Esophagus muscularis mucosa (tissue), 4 donors: ENCODE results near the gene AGR3. TPM values are rescaled to one million over a fixed set of nuclear protein-coding genes. Genes with fewer than 3 reads are reported as not detected.

Source experiments
- DNase-seq: peaks from one replicate; pipeline ENCODE4 v3.0.0-alpha.2; 2017; ENCODE audit errors: extremely low spot score
- H3K27ac ChIP-seq, 4 donors: fragments of 200-600 bp; sonication (generic); replicated peaks in 1 of 4; 1 replicate in 3 of 4; 2 replicates in 1 of 4; pipeline ENCODE4 v1.5.1; 2016 to 2019; ENCODE audit warnings: mild to moderate bottlenecking in 1 of 4
- H3K27me3 ChIP-seq, 4 donors: fragments of 200-600 bp; sonication (generic); one replicate each; pipeline versions ENCODE4 v1.5.1 to v1.6.0; 2016 to 2019
- H3K36me3 ChIP-seq, 4 donors: fragments of 200-600 bp; sonication (generic); one replicate each; pipeline ENCODE4 v1.5.1; 2016 to 2019
- H3K4me1 ChIP-seq, 4 donors: fragments of 200-600 bp; sonication (generic); one replicate each; pipeline ENCODE4 v1.5.1; 2016 to 2019
- H3K4me3 ChIP-seq, 4 donors: fragments of 200-600 bp; sonication (generic); 1 replicate in 2 of 4; 2 replicates in 2 of 4; pipeline ENCODE4 v1.5.1; 2016 to 2019; ENCODE audit warnings: mild to moderate bottlenecking in 4 of 4, moderate library complexity in 1 of 4
- H3K9me3 ChIP-seq, 4 donors: fragments of 200-600 bp; sonication (generic); 1 replicate in 3 of 4; 2 replicates in 1 of 4; pipeline ENCODE4 v1.5.1; 2016 to 2019
- EP300 ChIP-seq: sonication (generic); formaldehyde crosslinking; IDR thresholded peaks from one replicate; pipeline ENCODE4 v1.6.1; 2017; ENCODE audit warnings: antibody characterized with exemption
- POLR2A ChIP-seq: fragments of 450-650 bp; IDR thresholded peaks from one replicate; pipeline ENCODE4 v1.6.1; 2017; ENCODE audit warnings: antibody characterized with exemption, moderate library complexity, mild to moderate bottlenecking, low read depth
- POLR2AphosphoS5 ChIP-seq, 2 donors: sonication (generic); formaldehyde crosslinking; IDR thresholded peaks; one replicate each; pipeline ENCODE4 v1.6.1; 2017; ENCODE audit warnings: antibody characterized with exemption in 2 of 2
- WGBS: methylation state at CpG from one replicate; pipeline ENCODE4 v1.1.5; 2018; 5-methylcytosine and 5-hydroxymethylcytosine counted together
- intact Hi-C: fragments of 100-400 bp; cut with DNase I; formaldehyde crosslinking; loops from one replicate; pipeline ENCODE4 v1.15.1; 2023
- total RNA-seq, 4 donors: library from RNA; depleted of rRNA; stranded (reverse); fragments of >200 nt; gene quantifications; one replicate each; pipeline versions ENCODE4 v1.1.0 to v1.2.1, GENCODE V29; 2016
- TF ChIP-seq, protein P1 (sequence below), 3 experiments: fragments of 200-600 bp in 2 of 3; fragments of 450-650 bp in 1 of 3; sonication (generic) in 2 of 3; IDR thresholded peaks; one replicate each; pipeline ENCODE4 v1.5.1; 2017 to 2019; ENCODE audit warnings: antibody characterized with exemption in 3 of 3, mild to moderate bottlenecking in 2 of 3, moderate library complexity in 1 of 3

AGR3 gene
- total RNA-seq = under 1 TPM in 1 of 4 donors, not detected in 3; 0.45 TPM

DNA sequence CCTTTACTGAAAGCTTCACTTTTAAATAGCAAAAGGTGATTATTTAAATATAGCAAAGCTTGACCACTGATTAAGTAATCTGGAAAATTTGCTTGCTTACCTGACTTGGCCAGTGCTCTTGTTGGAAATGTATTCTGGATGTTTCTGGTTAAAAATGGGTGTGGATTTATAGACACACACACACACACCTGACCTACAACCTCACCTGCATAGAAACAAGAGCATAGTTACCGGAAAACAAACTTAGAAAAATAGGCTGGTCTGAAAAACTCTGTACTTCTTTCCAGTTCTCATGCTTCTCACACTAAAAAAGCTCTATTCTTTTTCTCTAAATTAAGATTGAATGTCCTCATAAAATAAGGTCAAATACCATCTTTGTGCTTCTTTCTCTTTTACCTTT, at the start of gene AGR3:
AGR3 (minus strand) TSS at position 140 of the 400 bp plus-strand sequence. CDS start 3,365 bp downstream, outside the sequence.
- intact Hi-C loops = no loop called here
- no peaks in the 10 kb centered on the region for H3K27me3 ChIP-seq
- H3K4me3 ChIP-seq = no peak within 1 kb of the TSS
- no peaks in the 10 kb centered on the region for H3K36me3 ChIP-seq
- H3K9me3 ChIP-seq = no peaks in the 10 kb centered on the region
- H3K4me1 ChIP-seq = no peaks in the 10 kb centered on the region
- 77% methylated on average over 1 of the region's 1 CpG for WGBS
- no peak for DNase-seq
- no peak for TF ChIP-seq POLR2AphosphoS5 (IDR thresholded peaks at IDR 0.05)
- TF ChIP-seq, protein P1, sequence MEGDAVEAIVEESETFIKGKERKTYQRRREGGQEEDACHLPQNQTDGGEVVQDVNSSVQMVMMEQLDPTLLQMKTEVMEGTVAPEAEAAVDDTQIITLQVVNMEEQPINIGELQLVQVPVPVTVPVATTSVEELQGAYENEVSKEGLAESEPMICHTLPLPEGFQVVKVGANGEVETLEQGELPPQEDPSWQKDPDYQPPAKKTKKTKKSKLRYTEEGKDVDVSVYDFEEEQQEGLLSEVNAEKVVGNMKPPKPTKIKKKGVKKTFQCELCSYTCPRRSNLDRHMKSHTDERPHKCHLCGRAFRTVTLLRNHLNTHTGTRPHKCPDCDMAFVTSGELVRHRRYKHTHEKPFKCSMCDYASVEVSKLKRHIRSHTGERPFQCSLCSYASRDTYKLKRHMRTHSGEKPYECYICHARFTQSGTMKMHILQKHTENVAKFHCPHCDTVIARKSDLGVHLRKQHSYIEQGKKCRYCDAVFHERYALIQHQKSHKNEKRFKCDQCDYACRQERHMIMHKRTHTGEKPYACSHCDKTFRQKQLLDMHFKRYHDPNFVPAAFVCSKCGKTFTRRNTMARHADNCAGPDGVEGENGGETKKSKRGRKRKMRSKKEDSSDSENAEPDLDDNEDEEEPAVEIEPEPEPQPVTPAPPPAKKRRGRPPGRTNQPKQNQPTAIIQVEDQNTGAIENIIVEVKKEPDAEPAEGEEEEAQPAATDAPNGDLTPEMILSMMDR (IDR thresholded peaks at IDR 0.05) = no peak
- TF ChIP-seq EP300 = no peak
- TF ChIP-seq POLR2A = no peak
- H3K27ac ChIP-seq = no peak within 1 kb of the TSS

DNA sequence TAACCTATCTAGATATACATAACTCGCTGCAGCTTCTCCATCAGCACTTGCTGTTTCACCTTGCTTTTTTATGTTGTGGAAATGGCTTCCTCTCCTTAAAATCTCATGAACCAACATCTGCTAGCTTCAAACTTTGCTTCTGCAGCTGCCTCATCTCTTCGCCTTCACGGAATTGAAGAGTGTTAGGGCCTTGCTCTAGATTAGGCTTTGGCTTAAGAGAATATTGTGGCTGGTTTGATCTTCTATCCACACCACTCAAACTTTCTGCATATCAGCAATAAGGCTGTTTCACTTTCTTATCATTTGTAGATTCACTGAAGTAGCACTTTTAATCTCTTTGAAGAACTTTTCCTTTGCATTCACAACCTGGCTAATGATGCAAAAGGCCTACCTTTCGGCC, 49.2 kb upstream of the AGR3 start:
- no peak overlapping the region for H3K4me3 ChIP-seq
- H3K27ac ChIP-seq = no peak overlapping the region
- 91% methylated on average over 3 of the region's 4 CpGs for WGBS
- H3K27me3 ChIP-seq = no peaks in the 10 kb centered on the region
- no peaks in the 10 kb centered on the region for H3K9me3 ChIP-seq
- no peak for TF ChIP-seq POLR2A
- TF ChIP-seq, protein P1 (IDR thresholded peaks at IDR 0.05) = no peak
- no peak for TF ChIP-seq EP300
- no peak for TF ChIP-seq POLR2AphosphoS5 (IDR thresholded peaks at IDR 0.05)
- intact Hi-C loops = no loop called here
- H3K36me3 ChIP-seq = no peaks in the 10 kb centered on the region
- DNase-seq = no peak
- no peaks in the 10 kb centered on the region for H3K4me1 ChIP-seq

DNA sequence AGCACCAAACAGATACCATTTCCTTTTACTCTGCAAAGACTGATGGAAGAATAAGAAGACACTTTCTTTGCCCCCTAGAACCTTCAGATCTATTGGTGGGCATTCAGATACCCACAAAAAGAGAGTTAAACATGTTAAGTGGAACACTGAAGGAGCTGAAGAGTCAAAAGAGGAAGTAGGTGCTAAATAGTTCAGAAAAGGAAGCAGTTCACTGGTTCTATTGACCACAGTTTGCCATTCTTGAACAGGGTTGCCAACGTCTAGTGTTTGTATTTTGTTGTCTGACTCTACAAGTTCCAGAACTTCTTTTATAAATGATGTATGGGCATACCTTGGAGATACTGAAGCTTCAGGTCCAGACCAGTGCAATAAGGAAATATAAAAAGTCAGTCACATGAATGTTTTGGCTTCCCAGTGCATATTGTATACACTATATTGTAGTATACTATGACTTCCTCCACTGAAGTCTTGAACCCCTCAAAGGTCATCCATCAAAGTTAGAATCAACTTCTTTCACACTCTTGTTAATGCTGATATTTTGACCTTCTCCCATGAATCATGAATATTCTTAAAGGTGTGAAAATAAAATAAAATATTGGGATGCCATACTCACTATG, 47.5 kb upstream of the AGR3 start:
- TF ChIP-seq POLR2A = no peak
- TF ChIP-seq POLR2AphosphoS5 (IDR thresholded peaks at IDR 0.05) = no peak
- no peak for TF ChIP-seq EP300
- TF ChIP-seq, protein P1 (IDR thresholded peaks at IDR 0.05) = no peak
- no peaks in the 10 kb centered on the region for H3K36me3 ChIP-seq
- DNase-seq = no peak
- intact Hi-C loops = no loop called here
- no peaks in the 10 kb centered on the region for H3K4me1 ChIP-seq
- H3K27me3 ChIP-seq = no peaks in the 10 kb centered on the region
- 63% methylated on average over 1 of the region's 1 CpG for WGBS
- no peak overlapping the region for H3K4me3 ChIP-seq
- no peak overlapping the region for H3K27ac ChIP-seq
- H3K9me3 ChIP-seq = no peaks in the 10 kb centered on the region

DNA sequence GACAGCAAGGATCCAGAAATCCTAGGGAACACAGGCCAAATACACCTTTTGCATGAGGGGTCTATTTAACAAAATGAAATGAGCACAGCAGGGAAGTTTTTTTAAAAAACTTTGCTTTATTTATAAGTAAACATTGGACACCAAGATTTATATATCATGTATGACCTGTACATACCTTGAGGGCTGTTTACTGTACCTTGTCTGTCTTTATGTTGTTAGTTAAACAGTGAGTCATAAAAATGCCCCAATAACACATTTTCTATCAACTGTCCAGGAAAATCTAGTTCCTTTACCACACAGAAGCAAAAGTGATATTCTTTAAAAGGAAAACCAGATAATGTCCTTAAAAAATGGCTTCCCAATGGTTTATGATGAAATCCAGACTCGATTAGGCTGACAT, 45.1 kb upstream of the AGR3 start:
- TF ChIP-seq POLR2AphosphoS5 (IDR thresholded peaks at IDR 0.05) = no peak
- TF ChIP-seq POLR2A = no peak
- TF ChIP-seq, protein P1 (IDR thresholded peaks at IDR 0.05) = no peak
- TF ChIP-seq EP300 = no peak
- intact Hi-C loops = no loop called here
- H3K27me3 ChIP-seq = no peaks in the 10 kb centered on the region
- 81% methylated on average over 1 of the region's 1 CpG for WGBS
- no peak overlapping the region for H3K27ac ChIP-seq
- no peak for DNase-seq
- H3K4me1 ChIP-seq = no peaks in the 10 kb centered on the region
- no peak overlapping the region for H3K4me3 ChIP-seq
- H3K36me3 ChIP-seq = no peaks in the 10 kb centered on the region
- no peaks in the 10 kb centered on the region for H3K9me3 ChIP-seq

DNA sequence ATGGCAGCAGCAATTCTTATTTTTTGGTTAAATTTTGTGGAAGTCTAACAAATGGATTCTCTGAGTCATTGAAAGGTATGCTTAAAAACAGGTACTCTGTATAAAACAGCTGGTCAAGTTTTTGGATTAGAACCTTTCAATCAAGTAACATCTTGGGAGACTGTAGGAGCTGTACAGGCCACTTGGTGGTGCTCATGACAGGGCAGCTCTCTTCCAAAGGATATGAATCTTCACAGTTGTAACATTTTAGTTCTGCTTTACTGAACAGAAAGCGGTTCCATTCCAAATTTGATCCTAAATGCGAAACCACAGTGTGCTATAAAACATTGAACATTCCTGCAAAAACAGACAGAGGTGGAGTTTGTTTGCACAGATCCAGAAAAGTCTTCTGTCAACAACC, 44.5 kb upstream of the AGR3 start:
- Histone ChIP-seq H3K27me3 (no peaks in the 10 kb centered on the region), H3K9me3 (no peaks in the 10 kb centered on the region), H3K36me3 (no peaks in the 10 kb centered on the region), H3K27ac (no peak overlapping the region), H3K4me3 (no peak overlapping the region), H3K4me1 (no peaks in the 10 kb centered on the region)
- intact Hi-C loops = no loop called here
- WGBS = 35% methylated on average over 2 of the region's 2 CpGs
- no peak for DNase-seq
- TF ChIP-seq POLR2A (no peak), EP300 (no peak), POLR2AphosphoS5 (IDR thresholded peaks at IDR 0.05) (no peak)
- TF ChIP-seq, protein P1 (IDR thresholded peaks at IDR 0.05) = peak; percentile 33 to 59 (median 40)
